ENCODE results near the gene MPL. TPM values are rescaled to one million over a fixed set of nuclear protein-coding genes. Genes with fewer than 3 reads are reported as not detected.

Gene MPL
- total RNA-seq, 2 experiments from 2014 or later = not detected

DNA sequence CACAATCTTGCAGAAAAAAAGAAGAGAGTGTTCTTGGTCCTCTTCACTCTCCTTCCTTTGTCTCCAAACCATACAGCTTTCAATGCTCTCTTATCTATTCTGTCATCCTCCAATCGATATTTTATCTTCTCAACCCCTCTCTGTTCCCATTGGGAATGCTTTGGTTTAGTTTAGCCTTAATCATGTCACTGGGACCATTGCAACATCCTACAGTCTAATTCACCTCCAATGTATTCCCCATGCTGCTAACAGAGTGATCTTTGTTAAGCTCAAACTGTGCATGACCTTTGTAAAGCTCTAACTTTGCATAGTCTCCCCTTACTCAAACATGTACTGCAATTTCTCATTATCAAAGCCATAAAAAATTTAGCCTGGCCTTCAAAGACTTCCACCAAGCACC lies 2.9 kb downstream of the MPL start:
- no peak overlapping the region for H3K27ac ChIP-seq (ENCODE audit: low read depth in 1 of 2, low read length in 2 of 2)
- Mint-ChIP-seq H3K36me3 (ENCODE audit: low read depth) (no peaks in the 10 kb centered on the region), H3K4me1 (ENCODE audit: low read depth) (no peaks in the 10 kb centered on the region), H3K9me3 (no peaks in the 10 kb centered on the region), H3K27me3 (no peaks in the 10 kb centered on the region), H3K27ac (no peak overlapping the region), H3K4me3 (no peak overlapping the region)
- ATAC-seq (ENCODE audit: poor library complexity) = no peak
- H3K4me1 ChIP-seq (ENCODE audit: insufficient read depth, low read length) = no peaks in the 10 kb centered on the region
- intact Hi-C loops (cut with DNase I, micrococcal nuclease) = no loop called here
- no peaks in the 10 kb centered on the region for H3K36me3 ChIP-seq (ENCODE audit: insufficient read depth, low read length)
- DNase-seq = no peak
- H3K4me3 ChIP-seq (ENCODE audit: low read length) = no peak overlapping the region
- H3K27me3 ChIP-seq (ENCODE audit: control insufficient read depth in 1 of 2, insufficient read depth in 2 of 2, low read length in 2 of 2) = no peaks in the 10 kb centered on the region
- H3K9me3 ChIP-seq (ENCODE audit: control insufficient read depth in 1 of 2, insufficient read depth in 1 of 2, low read length in 2 of 2) = no peaks in the 10 kb centered on the region
- ChIA-PET CTCF (interaction anchor here (0.6 kb wide), 1 partner anchor 141 kb away, joined by 3 read pairs; no protein-coding TSS in a partner anchor), POLR2A (no interaction called here)
- TF ChIP-seq, protein P1, sequence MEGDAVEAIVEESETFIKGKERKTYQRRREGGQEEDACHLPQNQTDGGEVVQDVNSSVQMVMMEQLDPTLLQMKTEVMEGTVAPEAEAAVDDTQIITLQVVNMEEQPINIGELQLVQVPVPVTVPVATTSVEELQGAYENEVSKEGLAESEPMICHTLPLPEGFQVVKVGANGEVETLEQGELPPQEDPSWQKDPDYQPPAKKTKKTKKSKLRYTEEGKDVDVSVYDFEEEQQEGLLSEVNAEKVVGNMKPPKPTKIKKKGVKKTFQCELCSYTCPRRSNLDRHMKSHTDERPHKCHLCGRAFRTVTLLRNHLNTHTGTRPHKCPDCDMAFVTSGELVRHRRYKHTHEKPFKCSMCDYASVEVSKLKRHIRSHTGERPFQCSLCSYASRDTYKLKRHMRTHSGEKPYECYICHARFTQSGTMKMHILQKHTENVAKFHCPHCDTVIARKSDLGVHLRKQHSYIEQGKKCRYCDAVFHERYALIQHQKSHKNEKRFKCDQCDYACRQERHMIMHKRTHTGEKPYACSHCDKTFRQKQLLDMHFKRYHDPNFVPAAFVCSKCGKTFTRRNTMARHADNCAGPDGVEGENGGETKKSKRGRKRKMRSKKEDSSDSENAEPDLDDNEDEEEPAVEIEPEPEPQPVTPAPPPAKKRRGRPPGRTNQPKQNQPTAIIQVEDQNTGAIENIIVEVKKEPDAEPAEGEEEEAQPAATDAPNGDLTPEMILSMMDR (IDR thresholded peaks at IDR 0.05) = no peak

DNA sequence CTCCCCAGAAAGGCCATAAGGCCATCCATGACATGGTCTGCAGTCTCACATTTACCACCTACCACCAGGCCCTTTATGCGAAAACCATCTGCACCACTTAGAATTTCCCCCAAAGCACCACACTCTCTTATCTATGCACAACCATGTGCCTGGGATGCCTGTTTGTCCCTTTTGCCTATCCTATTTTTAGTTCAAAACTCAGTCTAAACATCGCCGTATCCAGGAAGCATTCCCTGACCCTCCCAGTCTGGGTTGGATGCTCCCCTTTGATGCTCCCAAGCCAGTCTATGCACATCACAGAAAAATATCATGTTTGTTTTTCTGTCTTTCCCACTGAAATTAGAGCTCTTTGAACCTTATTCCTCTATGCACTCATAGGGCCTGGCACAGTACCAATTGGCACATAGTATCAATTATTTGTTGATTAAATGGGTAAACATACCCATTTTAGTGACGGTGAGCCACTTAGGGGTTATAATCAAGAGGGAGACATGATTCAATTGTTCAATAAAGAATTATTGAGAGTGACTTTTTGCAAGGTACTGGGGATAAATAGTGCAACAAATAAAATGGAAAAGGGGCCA lies 6.7 kb downstream of the MPL start:
- H3K9me3 Mint-ChIP-seq = no peaks in the 10 kb centered on the region
- peaks cover 3% of the 10 kb centered on the region for H3K4me1 ChIP-seq (ENCODE audit: insufficient read depth, low read length)
- H3K27ac ChIP-seq (ENCODE audit: low read depth in 1 of 2, low read length in 2 of 2) = no peak overlapping the region
- ChIA-PET POLR2A (no interaction called here), CTCF (no interaction called here)
- no peaks in the 10 kb centered on the region for H3K27me3 Mint-ChIP-seq
- peaks cover 7% of the 10 kb centered on the region for H3K4me1 Mint-ChIP-seq (ENCODE audit: low read depth)
- DNase-seq (no peak), ATAC-seq (ENCODE audit: poor library complexity) (no peak)
- no peaks in the 10 kb centered on the region for H3K36me3 ChIP-seq (ENCODE audit: insufficient read depth, low read length)
- intact Hi-C loops (cut with DNase I, micrococcal nuclease) = no loop called here
- no peaks in the 10 kb centered on the region for H3K27me3 ChIP-seq (ENCODE audit: control insufficient read depth in 1 of 2, insufficient read depth in 2 of 2, low read length in 2 of 2)
- no peaks in the 10 kb centered on the region for H3K9me3 ChIP-seq (ENCODE audit: control insufficient read depth in 1 of 2, insufficient read depth in 1 of 2, low read length in 2 of 2)
- H3K36me3 Mint-ChIP-seq (ENCODE audit: low read depth) = no peaks in the 10 kb centered on the region
- no peak overlapping the region for H3K4me3 ChIP-seq (ENCODE audit: low read length)
- TF ChIP-seq, protein P1 (IDR thresholded peaks at IDR 0.05) = no peak
- H3K4me3 Mint-ChIP-seq = no peak overlapping the region
- no peak overlapping the region for H3K27ac Mint-ChIP-seq

DNA sequence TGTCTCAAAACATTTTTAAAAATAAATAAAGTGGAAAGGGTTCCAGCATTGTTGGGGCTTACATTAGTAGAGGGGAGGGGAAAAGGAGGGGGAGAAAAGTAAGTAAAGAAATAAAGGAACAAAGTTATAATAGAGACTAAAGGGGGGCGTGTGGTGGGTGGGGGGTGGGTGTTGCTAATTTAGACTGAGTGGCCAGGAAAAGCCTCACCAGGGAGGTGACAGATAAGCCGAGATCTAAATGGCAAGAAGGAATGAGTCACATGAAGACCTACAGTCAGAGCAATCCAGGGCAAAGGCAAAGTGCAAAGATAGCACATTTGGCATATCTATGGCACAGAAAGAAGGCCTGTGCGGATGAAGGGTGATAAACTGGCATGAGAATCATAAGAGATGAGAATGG lies 7.5 kb downstream of the MPL start:
- H3K4me1 Mint-ChIP-seq (ENCODE audit: low read depth) = peaks cover 15% of the 10 kb centered on the region
- ATAC-seq (ENCODE audit: poor library complexity) (no peak), DNase-seq (no peak)
- Histone ChIP-seq H3K27me3 (ENCODE audit: control insufficient read depth in 1 of 2, insufficient read depth in 2 of 2, low read length in 2 of 2) (no peaks in the 10 kb centered on the region), H3K36me3 (ENCODE audit: insufficient read depth, low read length) (no peaks in the 10 kb centered on the region), H3K27ac (ENCODE audit: low read depth in 1 of 2, low read length in 2 of 2) (no peak overlapping the region), H3K4me1 (ENCODE audit: insufficient read depth, low read length) (peaks cover 8% of the 10 kb centered on the region), H3K9me3 (ENCODE audit: control insufficient read depth in 1 of 2, insufficient read depth in 1 of 2, low read length in 2 of 2) (no peaks in the 10 kb centered on the region), H3K4me3 (ENCODE audit: low read length) (no peak overlapping the region)
- H3K9me3 Mint-ChIP-seq = no peaks in the 10 kb centered on the region
- H3K36me3 Mint-ChIP-seq (ENCODE audit: low read depth) = no peaks in the 10 kb centered on the region
- ChIA-PET POLR2A (no interaction called here), CTCF (no interaction called here)
- TF ChIP-seq, protein P1 (IDR thresholded peaks at IDR 0.05) = no peak
- intact Hi-C loops (cut with DNase I, micrococcal nuclease) = no loop called here
- H3K4me3 Mint-ChIP-seq = no peak overlapping the region
- no peak overlapping the region for H3K27ac Mint-ChIP-seq
- H3K27me3 Mint-ChIP-seq = no peaks in the 10 kb centered on the region
